Ascending aorta (tissue), 2 donors: Measurements from ENCODE around the gene B3GALT6. TPM values are rescaled to one million over a fixed set of nuclear protein-coding genes. Genes with fewer than 3 reads are reported as not detected.

ENCODE experiments used
- DNase-seq, 2 donors: peaks; one replicate each; pipeline ENCODE4 v3.0.0-alpha.2; 2019; ENCODE audit warnings: low spot score in 2 of 2
- H3K27ac ChIP-seq, 2 donors: fragments of 200-600 bp; sonication (generic); one replicate each; pipeline ENCODE4 v1.5.1; 2016 to 2017; ENCODE audit warnings: mild to moderate bottlenecking in 1 of 2
- H3K27me3 ChIP-seq: fragments of 200-600 bp; sonication (generic); one replicate; pipeline ENCODE4 v1.5.1; 2017
- H3K36me3 ChIP-seq, 2 donors: fragments of 200-600 bp; sonication (generic); one replicate each; pipeline ENCODE4 v1.5.1; 2016
- H3K4me1 ChIP-seq, 2 donors: fragments of 200-600 bp; sonication (generic); one replicate each; pipeline ENCODE4 v1.5.1; 2016 to 2017; ENCODE audit warnings: mild to moderate bottlenecking in 1 of 2
- H3K4me3 ChIP-seq, 2 donors: fragments of 200-600 bp; sonication (generic); one replicate each; pipeline ENCODE4 v1.5.1; 2016 to 2017; ENCODE audit warnings: mild to moderate bottlenecking in 1 of 2
- H3K9me3 ChIP-seq, 2 donors: fragments of 200-600 bp; sonication (generic); one replicate each; pipeline ENCODE4 v1.5.1; 2016
- intact Hi-C: fragments of 100-400 bp; cut with DNase I; formaldehyde crosslinking; loops from one replicate; pipeline ENCODE4 v1.15.1; 2023
- total RNA-seq: library from RNA; depleted of rRNA; stranded (reverse); fragments of >200 nt; gene quantifications from one replicate; pipeline ENCODE4 v1.1.0, GENCODE V29; 2016
- TF ChIP-seq, protein P1 (sequence below), 3 experiments: fragments of 200-600 bp in 2 of 3; fragments of 450-650 bp in 1 of 3; sonication (generic) in 2 of 3; IDR thresholded peaks; one replicate each; pipeline ENCODE4 v1.5.1; 2016 to 2019; ENCODE audit warnings: antibody characterized with exemption in 3 of 3, mild to moderate bottlenecking in 1 of 3, moderate library complexity in 1 of 3

The B3GALT6 gene
- total RNA-seq, 1 donor from 2014 or later, result 94.9 TPM

DNA sequence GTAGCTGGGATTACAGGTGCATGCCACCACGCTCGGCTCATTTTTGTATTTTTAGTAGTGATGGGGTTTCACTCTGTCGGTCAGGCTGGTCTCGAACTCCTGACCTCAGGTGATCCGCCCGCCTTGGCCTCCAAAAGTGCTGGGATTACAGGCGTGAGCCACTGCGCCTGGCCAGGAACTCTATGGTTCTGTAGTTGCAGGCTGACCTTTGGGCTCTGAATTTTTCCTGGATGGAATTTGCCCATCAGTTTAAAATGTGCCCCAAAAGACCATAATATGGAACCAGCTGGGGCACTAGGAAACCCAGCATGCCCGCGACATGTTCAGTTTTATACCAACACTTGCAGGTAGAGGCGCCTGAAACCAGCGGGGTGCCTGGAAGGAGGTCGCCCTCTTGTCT lies 46.6 kb downstream of the B3GALT6 start:
- TF ChIP-seq, protein P1, sequence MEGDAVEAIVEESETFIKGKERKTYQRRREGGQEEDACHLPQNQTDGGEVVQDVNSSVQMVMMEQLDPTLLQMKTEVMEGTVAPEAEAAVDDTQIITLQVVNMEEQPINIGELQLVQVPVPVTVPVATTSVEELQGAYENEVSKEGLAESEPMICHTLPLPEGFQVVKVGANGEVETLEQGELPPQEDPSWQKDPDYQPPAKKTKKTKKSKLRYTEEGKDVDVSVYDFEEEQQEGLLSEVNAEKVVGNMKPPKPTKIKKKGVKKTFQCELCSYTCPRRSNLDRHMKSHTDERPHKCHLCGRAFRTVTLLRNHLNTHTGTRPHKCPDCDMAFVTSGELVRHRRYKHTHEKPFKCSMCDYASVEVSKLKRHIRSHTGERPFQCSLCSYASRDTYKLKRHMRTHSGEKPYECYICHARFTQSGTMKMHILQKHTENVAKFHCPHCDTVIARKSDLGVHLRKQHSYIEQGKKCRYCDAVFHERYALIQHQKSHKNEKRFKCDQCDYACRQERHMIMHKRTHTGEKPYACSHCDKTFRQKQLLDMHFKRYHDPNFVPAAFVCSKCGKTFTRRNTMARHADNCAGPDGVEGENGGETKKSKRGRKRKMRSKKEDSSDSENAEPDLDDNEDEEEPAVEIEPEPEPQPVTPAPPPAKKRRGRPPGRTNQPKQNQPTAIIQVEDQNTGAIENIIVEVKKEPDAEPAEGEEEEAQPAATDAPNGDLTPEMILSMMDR (IDR thresholded peaks at IDR 0.05), result no peak
- no peak for DNase-seq
- Histone ChIP-seq H3K4me1 (peaks cover 9% of the 10 kb centered on the region in 2 donors), H3K27ac (no peak overlapping the region), H3K4me3 (no peak overlapping the region), H3K9me3 (no peaks in the 10 kb centered on the region), H3K27me3 (no peaks in the 10 kb centered on the region), H3K36me3 (no peaks in the 10 kb centered on the region)
- intact Hi-C loops, result no loop called here

DNA sequence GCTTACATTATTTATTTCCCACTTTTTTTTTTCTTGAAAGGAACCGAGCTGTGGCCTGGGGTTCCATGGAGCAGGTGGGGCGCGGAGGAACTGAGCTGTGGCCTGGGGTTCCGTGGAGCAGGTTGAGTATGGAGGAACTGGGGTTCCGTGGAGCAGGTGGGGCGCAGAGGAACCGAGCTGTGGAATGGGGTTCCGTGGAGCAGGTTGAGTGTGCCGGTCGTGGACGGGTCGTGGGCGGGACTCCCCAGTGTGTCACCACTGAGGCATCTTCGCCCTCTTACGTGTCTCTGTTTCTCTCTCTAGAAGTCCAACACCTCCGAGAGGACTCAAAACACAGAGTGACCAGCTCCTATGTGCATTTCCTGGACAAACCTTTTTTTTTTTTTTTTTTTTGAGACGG lies 47.0 kb downstream of the B3GALT6 start:
- TF ChIP-seq, protein P1 (IDR thresholded peaks at IDR 0.05), result no peak
- H3K27ac ChIP-seq, result no peak overlapping the region
- H3K36me3 ChIP-seq, result no peaks in the 10 kb centered on the region
- DNase-seq, result no peak
- no peak overlapping the region for H3K4me3 ChIP-seq
- H3K4me1 ChIP-seq, result peaks cover 8 to 9% of the 10 kb centered on the region in 2 donors
- intact Hi-C loops, result no loop called here
- no peaks in the 10 kb centered on the region for H3K9me3 ChIP-seq
- H3K27me3 ChIP-seq, result no peaks in the 10 kb centered on the region

DNA sequence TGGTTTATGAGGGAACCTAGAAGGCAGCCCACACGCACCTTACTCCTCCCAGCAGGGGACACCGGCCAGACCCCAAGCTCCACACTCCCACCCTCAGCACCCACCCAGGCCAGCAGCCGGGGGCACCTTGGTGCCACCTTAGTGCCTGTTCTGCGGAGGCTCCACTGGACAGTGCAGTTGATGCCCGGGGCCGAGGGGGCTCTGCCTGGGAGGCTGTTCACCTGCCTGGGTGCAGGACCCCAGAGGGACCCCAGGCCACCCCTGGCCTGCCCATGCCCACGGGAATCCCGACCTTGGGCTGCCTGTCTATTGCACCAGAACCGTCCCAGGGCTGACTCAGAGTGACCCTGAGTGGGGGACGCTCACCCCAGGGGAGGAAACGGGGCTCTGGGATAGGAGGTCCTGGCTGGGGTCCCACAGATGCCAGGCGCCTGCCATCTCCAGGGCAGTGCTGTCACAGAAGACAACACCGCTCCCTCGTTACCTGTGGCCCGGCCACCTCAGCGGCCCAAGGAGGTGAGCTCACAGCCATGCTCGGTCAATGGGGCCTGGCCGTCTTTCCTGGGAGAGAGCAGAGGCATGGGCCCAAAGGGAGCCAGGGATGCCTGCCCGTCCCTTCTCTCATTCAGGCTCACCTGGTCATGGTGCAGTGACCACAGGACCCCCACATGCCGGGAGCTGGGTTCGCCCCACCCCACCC lies 48.9 kb downstream of the B3GALT6 start:
- no peak overlapping the region for H3K27ac ChIP-seq
- no peaks in the 10 kb centered on the region for H3K27me3 ChIP-seq
- TF ChIP-seq, protein P1 (IDR thresholded peaks at IDR 0.05), result no peak
- no peaks in the 10 kb centered on the region for H3K4me1 ChIP-seq
- H3K4me3 ChIP-seq, result no peak overlapping the region
- no peaks in the 10 kb centered on the region for H3K9me3 ChIP-seq
- no peak for DNase-seq
- intact Hi-C loops, result no loop called here
- H3K36me3 ChIP-seq, result no peaks in the 10 kb centered on the region

DNA sequence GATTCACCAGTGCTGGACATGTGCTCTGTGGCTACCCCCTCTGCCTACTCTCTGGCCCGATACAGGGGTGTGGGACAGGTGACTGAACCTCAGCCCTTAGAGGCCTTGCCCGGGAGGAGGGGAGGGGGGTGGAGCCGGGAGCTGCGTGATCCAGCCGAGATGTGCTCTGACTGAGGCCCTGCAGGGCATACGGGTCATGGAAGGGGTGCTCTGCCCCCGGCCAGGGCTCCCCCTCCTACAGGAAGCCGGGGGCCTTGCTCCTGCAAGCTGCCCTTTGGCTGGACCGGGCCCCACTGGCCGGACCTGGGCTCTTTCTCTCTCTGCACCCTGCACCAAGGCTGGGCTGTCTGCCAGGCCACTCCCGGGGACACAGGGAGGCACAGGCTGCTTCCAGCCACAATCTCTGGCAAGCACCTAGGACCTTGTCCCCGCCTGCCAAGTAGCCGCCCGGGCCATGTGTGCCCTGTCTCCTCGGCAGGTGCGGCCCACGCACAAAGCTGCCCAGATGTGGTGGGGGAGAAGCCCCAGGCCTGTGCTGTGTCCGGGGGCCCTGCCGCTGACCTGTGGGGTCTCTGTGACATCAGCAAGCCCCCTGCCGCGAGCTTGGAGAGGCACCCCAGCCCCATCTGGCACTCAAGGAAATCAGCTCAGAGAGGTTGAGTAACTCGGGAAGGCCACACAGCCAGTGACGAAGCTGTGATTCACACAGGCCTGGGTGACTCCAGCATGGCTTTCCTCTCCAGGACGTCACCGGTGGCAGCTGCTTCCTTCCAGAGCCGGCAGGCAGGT lies 49.7 kb downstream of the B3GALT6 start:
- no peaks in the 10 kb centered on the region for H3K4me1 ChIP-seq
- intact Hi-C loops, result no loop called here
- TF ChIP-seq, protein P1 (IDR thresholded peaks at IDR 0.05), result no peak
- H3K27me3 ChIP-seq, result no peaks in the 10 kb centered on the region
- H3K9me3 ChIP-seq, result no peaks in the 10 kb centered on the region
- H3K27ac ChIP-seq, result no peak overlapping the region
- DNase-seq, result no peak
- no peak overlapping the region for H3K4me3 ChIP-seq
- H3K36me3 ChIP-seq, result no peaks in the 10 kb centered on the region

DNA sequence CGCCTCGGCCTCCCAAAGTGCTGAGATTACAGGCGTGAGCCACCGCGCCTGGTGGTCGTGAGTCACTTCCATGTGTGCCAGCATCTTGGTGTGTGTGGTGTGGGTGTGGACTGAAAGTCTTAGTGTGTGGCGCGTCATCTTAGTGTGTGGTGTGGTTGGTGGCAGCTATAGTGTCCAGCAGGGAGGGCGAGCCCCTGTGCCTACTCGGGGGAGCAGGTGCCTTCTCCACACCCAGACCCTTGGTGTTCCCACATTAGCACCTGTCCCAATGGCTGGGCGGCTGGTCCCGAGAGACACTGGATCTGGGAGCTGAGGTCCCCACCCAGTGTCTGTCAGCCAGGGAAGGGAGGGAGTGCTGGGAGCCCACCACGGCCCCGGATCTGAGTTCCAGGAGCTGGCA lies 51.0 kb downstream of the B3GALT6 start:
- no peaks in the 10 kb centered on the region for H3K27me3 ChIP-seq
- no peaks in the 10 kb centered on the region for H3K36me3 ChIP-seq
- H3K9me3 ChIP-seq, result no peaks in the 10 kb centered on the region
- H3K4me1 ChIP-seq, result no peaks in the 10 kb centered on the region
- H3K27ac ChIP-seq, result no peak overlapping the region
- intact Hi-C loops, result no loop called here
- TF ChIP-seq, protein P1 (IDR thresholded peaks at IDR 0.05), result no peak
- no peak overlapping the region for H3K4me3 ChIP-seq
- DNase-seq, result no peak
